GM18498 (cell line): ENCODE results near the gene CLMN.
A peak's percentile ranks its signal among the peaks of the same experiment; 100 is the strongest.

Experiments
- ATAC-seq: cut with Tn5 transposase; IDR thresholded peaks from one replicate; pipeline ENCODE4 v1.9.1; 2021; ENCODE audit warnings: mild to moderate bottlenecking, moderate library complexity; ENCODE audit not compliant: unreplicated experiment

Gene CLMN

DNA sequence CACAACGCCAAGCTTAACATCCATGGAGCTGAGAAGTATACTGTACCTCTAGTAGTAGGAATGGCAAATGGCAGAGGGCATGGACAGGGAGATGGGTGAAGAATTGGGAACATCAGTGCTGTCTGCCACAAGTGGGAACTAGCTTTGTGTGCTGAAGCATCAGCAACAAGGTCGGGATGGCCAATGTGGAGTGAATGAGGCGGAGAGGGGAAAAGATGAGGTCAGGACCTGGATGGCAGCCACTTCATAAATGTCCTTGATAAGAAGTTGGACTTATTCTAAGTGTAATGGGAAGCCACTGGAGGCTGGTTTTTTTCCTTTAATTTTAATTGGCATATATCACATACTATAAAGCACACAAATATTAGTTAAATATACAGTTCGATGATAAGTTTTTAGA is 21.9 kb upstream of the CLMN start:
- ATAC-seq = no peak

DNA sequence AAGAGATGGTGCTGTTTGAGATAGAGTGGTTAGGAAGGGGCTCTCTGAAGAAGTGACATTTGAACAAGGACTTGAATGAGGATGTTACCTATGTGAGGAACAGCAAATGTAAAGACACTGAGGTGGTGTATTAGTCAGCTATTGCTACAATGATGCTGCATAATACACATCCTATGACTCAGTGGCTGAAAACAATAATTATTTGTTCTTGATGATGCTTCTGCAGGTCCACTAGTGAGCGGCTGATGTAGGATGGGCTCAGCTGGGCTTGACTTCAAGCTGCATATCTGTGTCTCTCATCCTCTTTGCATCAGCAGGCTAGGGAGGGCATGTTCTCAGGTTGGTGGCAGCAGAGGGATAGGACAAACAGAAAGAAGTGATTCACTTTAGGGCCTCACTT is 21.4 kb upstream of the CLMN start:
- ATAC-seq = no peak

DNA sequence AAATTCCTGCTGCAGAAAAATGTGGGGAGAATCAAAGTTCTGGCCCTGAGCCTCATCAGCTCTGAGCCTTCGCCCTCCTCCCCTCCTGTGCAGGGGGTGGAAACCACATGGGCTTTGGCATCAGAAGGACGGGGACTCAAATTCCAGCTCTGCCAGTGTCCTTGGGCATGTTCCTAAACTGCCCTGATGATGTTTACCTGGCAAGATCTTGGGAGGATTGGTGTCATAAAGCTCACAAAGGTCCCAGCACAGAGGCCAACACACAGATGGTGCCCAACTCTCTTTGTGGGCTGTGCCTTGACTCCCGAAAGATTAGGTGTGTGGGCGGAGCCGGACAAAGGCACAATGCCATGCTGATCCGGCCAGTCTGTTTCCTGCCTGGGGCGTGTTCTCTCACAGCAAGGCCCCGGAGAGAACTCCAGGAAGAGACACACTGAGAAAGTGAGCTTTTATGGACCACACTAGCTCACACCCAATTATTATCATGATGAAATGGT is 20.5 kb upstream of the CLMN start:
- no peak for ATAC-seq

DNA sequence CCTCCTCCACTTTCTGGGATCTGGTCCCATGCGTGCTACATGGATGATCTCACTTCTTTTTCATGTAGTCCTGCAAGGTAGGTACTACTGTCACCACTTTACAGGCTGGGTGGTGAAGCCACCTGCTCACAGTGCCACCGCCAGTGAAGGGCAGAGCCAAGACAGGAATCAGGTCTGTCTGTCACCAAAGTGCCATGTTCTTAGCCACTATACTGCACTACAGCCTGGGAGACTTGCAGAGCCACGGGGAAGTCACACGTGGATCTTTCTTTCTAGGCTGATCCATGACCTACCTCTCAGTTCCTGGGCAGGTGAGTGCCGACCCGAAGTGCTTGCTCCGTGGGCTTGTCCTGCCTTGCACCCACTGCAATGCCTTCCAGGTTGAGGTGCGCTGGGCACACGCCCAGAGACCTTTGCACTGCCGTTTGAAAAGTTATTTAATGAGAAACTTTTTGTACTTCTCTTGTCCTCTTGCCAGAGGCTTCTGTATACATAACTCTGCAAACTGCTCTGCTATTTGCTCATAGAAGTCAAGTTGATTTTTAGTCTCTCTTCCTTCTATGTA is 19.7 kb upstream of the CLMN start:
- no peak for ATAC-seq

DNA sequence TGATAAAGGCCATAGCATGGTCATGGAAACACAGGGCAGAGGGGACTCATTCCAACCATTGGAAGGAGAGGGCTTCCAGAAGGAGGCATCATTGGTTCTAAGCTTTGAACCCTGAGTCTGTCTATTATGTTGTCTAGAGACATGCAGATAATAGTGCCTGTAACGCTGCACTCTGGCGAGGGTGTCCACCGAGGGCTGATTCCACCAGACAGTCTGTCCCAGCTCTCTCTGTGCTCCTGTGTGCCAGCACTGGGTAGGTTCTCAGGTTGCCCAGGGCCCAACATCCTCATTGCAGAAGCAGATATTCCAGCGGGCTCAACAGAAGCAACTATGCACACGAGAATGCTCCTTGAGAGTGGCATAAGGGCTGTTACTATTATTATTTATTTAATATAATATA is 18.7 kb upstream of the CLMN start:
- no peak for ATAC-seq

DNA sequence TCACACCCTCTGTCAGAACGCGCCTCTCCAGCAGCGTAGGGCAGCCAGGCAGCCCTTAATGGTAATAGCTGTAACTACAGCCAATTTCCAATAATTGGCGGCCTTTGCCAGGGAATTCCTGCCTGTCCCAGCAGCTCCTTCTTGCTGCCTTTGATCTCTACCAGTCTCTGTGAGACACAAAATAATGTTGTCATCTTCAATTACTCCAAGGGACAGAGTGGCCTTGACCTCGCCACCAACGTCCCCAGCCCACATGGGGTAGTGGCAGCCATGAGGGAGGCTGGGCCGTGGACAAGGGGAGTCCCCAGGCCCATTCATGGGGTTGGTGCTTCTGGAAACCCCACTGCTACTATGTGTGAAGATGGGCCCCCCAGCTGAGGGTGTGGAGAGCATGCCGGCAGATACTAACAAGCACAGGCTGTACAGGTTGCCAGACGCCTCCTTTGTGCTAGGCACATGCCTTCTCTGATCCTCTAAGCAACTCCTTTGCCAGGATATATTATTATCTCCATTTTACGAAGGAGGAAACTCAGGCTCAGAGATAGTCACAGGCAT is 17.4 kb upstream of the CLMN start:
- ATAC-seq = no peak

GRCh38 chr14:95336192-95336760 is 16.6 kb upstream of the CLMN start:
- no peak for ATAC-seq

DNA sequence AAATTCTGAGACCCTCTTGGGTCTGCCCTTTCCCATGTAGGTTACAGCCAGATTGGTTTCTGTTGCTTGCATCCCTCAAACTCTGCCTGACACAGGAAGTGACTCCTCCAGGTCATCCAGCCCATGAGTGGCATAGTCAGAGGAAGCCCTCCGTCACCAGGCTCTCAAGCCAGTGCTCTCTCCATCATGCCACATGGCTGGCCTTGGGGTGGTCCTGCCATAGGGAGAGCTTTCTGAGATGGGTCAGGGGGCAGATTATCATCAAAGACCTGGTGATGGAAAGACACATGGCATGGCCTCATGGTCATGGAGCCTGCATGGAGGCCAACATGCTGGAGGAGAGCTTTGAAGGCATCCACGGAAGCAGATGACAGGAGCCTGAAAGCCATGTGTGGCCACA is 15.4 kb upstream of the CLMN start:
- ATAC-seq = no peak

DNA sequence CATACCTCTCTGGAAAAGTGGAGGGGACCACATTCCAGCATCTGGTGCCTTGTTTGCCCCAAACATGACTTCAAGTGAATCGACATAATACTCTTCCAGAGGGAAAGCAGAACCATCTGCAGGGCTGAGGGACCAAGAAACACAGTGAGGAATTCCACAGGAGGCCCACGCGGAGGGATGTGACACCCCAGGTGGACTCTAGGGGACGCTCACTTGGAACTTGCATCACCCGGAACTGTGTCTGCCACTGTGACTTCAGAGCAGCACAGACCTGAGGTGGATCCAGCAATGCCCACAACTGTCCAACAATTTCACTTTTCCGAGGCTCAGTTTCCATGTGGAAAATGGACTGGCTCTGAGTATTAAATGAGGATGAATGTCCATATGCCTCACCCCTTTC is 14.3 kb upstream of the CLMN start:
- ATAC-seq = no peak

DNA sequence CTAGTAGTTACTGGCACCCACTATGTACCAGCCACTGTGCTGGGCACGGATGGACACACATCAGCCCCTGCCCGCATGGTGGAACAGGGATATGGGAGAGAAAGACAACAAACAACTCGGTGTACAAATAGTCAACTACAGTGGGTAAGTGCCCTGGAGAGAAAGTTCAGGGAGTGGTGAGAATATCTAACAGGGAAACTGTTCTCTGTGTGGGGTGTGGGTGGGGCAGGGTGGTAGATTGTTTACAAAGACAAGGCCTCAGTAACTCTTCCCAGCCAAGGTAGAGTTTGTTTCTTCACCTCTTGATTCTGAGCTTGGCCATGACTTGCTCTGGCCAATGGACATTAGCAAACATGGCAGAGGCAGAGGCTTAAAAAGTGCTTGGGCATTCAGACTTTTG is 12.9 kb upstream of the CLMN start:
- no peak for ATAC-seq

DNA sequence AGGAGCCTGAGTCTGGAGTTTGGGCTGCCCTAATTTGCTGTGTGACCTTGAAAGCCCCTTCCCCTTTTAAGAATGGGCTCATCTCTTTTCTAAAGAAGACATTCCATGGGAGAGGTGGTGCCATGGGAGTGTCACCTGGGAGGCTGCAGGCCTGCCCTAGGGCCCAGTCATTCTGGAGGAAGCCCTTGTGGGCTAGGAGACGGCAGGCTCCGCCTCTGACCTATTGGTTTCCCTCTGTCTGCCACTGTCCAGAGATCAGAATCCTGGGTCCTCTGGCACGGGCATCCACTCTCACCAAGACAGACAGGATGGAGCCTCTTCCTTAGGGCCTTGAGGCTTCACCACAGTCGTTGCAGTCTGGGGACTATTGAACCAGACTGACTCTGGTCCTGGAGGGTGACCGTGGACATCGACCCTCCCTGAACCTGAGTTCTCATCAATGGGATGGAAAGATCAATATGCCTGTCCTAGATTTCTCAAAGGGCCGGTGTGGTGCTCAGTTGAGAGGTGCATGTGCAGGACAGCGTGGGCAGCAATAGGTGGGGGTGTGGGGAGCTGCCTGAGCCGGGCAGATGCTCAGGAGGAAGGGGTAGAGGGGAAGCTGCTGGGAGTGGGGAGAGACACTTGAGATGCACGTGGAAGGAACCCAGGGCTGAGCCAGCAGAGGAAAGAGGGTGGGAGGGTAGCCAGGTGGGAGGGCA is 12.2 kb upstream of the CLMN start:
- ATAC-seq = no peak

GRCh38 chr14:95330591-95331370 is 11.1 kb upstream of the CLMN start:
- ATAC-seq = no peak

DNA sequence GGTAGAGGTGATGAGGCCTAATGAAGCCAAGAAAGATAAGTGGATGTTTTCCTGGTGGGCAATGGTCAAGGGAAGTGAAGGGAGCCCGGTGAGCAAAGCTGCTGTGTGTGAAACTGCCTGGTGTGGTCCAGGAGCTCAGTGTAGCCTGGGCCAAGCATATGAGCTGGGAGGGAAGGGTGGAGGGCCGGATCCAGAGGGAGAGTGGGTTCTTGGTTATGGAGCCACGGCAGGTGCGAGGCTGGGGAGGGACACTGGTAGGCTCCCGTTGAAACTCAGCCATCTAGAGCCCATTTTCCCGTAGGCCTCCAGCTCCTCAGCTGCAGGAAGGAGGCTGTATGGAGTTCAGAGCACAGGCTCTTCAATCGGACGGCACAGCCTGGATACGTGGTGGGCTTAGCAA is 10.2 kb upstream of the CLMN start:
- no peak for ATAC-seq

DNA sequence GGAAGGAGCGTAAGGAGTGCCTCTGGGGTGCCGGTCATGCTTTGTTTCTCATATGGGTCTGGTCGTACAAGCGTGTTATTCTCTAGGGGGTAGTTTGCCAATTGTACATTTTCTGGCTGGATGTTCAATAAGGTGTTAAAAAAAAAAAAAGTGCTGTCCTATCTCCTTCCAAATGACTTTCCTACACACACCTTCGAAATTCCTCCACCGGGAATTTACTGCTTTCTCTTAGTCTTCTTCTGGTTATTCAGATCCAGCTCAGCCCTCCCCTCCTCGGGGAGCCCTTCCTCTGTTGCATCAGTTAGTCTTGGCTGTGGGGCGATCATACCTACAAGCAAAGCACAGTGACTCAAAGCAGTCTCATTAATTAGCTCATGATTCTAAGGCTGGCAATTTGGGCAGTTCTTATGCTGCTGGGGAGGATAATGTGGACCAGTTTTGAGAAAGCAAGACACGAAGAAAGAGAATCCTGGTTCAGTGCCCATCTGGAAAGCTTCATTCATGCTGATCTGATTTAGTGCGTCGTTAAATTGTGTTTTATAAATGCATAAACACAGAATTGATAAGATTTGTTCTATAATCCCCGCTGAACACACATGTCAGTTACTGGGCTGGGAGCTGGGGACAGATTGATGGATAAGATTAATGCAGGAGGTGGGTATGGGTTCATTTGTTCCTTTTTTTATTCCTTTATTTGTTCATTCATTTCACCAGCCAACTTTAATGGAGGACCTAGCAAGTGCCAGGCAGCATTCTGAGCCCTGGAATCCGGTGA is 9.2 kb upstream of the CLMN start:
- ATAC-seq = no peak

GRCh38 chr14:95327558-95328374 is 8.1 kb upstream of the CLMN start:
- ATAC-seq = peak; percentile 95

DNA sequence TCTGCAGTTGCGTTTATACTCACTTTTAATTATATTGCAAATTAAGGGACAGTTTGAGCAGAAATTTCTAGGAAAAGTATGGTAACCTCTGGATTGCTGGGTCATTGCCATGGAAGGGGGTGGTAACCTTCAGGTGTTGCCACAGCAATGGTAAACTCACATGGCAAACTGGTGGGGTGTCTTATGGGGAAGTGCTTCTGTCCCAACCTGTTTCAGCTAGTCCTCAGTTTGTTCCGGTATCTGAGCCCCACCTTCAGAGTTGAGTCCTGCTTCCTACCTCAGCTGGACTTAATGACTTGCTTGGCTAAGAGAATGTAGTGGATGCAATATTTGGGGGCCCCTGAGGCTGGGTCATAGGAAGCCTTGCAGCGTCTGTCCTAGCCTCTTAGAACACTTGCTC is 7.3 kb upstream of the CLMN start:
- ATAC-seq = peak; percentile 33

- no peak for ATAC-seq
Observed at GRCh38 chr14:95323917-95324316, 4.2 kb upstream of the CLMN start.

DNA sequence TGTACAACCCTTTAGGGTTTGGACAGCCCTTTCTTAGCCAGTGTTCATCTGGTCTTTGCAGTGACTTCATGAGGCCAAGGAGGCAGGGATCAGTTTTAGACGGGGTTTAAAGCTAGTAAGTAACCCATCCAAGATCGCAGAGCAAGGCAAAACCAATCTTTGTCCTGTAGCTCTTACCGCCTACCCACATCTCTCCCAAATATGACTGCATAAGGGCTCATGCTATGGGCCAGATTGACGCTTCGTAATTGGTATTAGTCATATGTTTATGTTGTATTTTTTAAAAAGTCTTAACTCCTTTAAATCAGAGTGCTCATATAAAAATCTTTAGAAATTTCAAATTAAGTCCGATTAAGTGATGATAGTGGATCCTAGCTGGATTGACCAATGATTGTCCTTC is 3.7 kb upstream of the CLMN start:
- no peak for ATAC-seq

GRCh38 chr14:95322651-95323050 is 2.9 kb upstream of the CLMN start:
- ATAC-seq = no peak
